Measurements from ENCODE around the gene METTL21A.
"Not testable (repeated sequence)": the region's sequence is repeated elsewhere in the genome, so short reads cannot be mapped to it uniquely, and the experiment has no call there.

METTL21A gene

DNA sequence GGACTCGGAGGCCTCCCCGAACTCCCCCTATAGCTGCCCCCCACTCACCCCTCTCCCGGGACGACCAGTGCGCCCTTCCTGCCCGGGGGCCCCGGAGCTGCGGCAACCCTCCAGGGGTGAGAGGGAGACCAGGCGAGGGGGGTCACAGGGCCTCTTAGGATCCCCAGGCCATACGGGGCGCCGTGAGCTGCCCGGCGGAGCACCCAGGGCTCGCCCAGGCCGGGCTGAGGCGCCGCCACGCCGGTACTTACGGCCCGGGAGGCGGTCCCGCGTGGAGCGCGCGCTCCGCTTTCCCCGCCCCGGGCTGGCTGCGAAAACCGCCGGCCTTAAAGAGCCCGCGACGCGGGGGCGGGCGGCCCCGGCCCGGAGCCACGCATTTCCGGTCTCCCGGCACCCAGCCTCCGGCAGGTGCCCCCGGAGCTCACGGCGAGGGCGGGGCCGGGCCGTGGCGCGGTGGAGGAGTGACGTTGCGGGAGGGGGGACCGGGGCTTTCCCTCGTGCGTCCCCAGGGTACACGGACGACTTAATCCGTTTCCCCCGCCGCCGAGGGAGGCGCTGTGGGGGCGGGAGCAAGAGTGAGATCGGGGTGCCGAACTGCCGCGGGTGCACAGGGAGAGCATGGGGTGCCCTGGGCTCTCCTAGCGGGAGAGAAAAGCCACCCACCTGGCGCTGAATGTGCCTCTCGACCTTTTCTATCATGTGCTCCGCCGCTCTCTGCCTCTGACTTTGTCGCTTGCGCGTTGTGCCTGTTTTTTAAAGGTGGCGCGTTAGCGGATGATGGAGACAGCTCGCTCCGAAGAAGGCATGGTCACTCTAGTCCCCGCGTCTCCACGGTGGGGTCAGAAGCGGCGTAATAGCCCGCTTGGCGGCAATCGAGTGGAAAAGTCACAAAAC is at the start of gene METTL21A:
Gene METTL21A, minus strand, starts transcription at position 381 of the 894 bp plus-strand sequence. CDS start 1,019 bp downstream, outside the sequence.
- peak; percentile 88 for DNase-seq (ENCODE audit: low spot score)

DNA sequence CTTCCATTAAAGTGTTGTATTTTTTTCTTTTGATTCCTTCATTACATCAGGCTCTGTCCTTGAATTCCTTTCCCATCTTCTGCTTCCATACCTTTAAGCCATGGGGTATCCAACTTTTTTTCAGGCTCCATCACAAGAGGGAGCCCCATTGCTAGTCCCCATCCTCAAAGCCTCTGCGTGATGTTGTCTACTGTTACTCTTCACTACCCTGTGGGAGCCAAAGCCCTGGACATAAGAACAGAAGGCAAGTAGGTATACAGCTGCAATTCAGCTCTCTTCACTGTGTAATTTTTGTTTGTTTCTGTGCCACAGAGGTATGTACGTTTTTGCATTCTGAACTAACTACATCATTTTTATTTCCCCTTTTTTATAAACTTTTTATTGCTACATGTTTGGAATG is 49.6 kb upstream of the METTL21A start:
- no peak for DNase-seq (ENCODE audit: low spot score)

DNA sequence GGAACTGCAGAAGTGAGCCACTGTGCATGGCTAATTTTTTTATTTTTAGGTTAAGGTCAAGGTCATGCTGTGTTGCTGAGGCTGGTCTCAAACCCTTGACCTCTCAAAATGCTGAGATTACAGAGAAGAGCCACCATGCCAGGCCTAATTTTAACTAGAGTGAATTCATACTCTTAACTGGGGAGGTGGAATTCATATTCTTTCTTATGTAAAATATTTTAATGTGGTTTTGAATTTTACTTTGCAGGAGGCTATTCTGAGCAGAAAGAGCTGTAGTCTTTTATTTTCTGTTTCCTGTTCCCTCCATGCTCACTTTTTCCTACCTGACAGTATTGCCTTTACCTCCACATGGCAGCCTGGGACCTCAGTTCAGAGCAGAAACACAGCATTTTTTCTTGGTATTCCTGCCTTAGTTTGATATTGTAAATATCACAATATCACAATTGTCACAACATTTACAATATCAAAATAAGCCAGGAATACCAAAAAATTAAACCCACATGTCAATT is 49.1 kb upstream of the METTL21A start:
- DNase-seq (ENCODE audit: low spot score) = no peak

DNA sequence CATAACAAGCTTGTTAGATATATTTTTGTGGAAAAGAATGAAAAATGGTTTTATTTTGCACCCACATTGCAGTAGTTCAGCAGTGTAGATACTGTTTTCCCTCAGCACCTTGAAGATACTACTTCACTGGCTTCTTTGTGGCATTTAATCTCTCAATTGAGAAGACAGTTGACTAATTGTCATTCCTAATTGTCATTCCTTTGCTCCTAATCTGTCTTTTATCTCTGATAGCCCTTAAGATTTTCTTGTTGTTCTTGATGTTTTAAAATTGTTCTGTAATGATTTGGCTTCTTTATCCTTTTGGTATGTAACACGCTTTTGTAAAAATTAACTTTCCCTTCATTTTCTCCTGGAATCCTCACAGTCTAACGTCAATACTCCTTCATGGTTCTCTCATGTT is 48.2 kb upstream of the METTL21A start:
- no peak for DNase-seq (ENCODE audit: low spot score)

DNA sequence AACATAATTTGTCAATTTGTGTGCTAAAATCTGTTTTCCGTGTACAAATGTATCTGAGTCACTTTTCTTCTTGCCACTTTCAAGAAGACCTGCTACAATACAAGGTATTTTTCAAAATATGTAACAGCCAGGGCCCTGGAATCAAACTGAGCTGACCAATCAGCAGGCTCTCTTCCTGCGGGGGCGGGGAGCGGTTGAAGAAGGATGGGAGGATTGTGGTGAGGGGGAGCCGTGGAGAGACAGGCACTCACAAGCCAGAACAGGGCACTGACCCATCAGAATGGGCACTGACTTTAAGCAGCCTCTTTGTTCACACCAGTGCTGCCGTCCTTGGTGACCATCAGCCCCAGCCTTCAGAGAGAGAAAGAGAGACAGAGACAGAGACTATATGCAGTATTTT is 45.7 kb upstream of the METTL21A start:
- no peak for DNase-seq (ENCODE audit: low spot score)

DNA sequence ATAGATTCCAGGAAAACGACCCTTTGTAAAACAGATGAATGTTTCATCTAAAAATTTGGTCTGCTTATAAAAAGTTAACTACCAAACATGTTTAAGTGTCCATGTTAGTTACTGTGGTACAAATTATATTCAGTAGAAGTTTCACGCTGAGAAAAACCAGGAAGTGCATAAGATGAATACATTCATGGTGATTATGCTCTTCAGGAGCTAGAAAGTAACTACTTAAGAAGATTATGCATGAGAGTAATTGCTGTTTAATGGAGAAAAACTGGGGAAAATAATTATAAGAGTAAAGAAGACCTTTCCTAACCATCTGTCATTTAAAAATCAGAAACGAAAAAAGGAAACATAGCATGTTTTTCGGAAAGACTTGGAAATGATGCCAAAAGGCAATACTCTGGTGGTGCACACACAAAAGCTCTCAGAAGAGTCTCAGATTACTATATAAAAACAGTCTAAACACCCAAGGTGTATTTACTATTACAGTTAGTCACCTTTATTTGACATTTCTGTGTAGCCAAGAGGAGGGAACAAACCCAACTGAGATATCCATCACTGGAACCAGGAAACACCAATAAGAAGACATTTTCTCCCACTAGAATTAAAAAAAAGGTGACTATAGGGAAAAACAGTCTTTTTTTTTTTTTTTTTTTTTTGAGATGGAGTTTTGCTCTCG is 38.8 kb upstream of the METTL21A start:
- no peak for DNase-seq (ENCODE audit: low spot score)

DNA sequence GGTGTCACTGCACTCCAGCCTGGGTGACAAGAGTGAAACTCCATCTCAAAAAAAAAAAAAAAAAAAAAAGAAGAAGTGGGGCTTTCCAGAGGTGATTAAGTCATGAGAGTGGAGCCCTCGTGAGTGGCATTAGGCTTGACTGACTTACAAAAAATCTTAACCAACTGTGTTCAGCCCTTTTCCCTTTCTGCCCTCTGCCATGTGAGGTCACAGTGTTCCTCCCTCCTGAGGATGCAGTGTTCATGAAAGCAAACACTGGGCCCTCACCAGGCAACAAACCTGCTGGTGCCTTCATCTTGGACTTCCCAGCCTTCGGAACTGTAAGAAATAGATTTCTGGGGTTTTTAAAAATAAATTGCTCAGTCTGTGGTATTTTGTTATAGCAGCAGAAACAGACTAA is 37.0 kb upstream of the METTL21A start:
- DNase-seq (ENCODE audit: low spot score) = no peak

DNA sequence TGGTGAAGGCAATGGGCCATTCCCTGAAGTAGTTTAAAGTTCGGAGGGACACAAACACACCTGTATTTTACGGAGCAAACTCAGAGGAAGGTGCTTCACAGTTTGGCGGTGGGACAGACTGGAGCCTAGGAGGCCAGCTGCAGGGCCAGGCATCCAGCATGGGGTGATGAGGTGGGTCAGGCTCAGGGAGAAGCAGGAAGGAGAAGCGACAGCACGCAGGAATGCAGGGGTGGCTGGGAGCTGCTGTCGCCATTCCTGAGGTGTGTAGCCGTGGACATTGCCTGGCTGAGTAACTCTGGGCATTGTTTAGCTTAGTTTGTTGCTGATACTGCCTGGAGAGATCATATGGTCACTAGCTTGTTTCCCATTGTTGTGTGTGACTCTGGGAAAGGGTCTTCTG is 35.8 kb upstream of the METTL21A start:
- no peak for DNase-seq (ENCODE audit: low spot score)

DNA sequence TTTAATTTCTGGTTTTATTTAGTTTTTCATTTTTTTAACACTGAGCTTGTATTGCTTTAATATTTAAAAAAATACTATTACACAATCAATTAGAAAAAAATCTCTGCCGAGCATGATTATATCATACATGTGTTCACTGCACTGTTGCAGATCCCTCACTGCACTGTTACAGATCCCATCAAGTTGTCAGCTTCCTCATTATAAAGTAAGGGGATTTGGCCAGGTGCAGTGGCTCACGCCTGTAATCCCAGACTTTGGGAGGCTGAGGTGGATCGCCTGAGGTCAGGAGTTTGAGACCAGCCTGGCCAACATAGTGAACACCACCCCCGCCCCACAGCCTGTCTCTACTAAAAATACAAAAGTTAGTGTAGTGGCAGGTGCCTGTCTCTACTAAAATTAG is 33.0 kb upstream of the METTL21A start:
- DNase-seq (ENCODE audit: low spot score) = no peak

DNA sequence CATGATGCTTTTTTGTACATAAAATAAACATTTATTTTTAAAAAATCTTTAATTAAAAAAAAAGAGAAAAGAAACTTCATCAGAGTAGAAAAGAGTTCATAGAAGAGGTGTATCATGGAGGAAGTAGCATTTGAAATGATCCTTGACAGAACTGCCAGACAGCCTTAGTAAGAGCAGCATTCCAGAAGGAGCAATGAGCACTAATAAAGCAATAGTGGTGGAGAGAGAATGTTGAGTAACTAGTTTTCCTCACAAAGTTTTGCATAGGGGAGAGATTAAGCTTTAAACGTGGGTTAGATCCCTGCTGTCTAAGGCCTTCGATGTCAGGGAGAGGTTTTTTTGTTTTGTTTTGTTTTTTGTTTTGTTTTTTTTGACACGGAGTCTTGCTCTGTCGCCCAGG is 29.8 kb upstream of the METTL21A start:
- no peak for DNase-seq (ENCODE audit: low spot score)

DNA sequence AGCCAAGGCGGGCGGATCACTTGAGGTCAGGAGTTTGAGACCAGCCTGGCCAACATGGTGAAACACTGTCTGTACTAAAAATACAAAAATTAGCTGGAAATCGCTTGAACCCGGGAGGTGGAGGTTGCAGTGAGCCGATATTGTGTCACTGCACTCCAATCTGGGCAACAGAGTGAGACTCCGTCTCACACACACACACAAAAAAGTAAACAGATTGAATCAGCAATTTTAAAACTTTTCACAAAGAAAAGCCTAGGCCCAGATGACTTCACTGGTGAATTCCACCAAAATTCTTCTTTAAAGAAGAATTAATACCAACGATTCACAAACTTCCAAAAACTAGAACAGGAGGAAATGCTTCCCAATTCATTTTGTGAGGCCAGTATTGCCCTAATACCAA is 21.4 kb upstream of the METTL21A start:
- DNase-seq (ENCODE audit: low spot score) = not testable (repeated sequence)

DNA sequence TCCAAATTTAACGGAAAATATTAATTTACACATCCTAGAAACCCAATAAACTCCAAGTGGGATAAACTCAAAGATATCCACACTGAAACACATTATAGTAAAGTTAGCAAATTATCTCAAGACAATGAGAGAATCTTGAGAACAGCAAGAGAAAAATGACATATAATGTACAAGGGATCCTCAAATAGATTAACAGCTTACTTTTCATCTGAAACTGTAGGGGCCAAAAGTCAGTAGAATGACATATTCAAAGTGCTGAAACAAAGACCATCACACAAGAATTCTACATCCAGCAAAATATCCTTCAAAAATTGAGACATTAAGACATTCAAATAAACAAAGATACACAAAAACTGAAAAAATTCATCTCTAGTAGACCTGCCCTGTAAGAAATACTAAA is 18.7 kb upstream of the METTL21A start:
- DNase-seq (ENCODE audit: low spot score) = no peak

DNA sequence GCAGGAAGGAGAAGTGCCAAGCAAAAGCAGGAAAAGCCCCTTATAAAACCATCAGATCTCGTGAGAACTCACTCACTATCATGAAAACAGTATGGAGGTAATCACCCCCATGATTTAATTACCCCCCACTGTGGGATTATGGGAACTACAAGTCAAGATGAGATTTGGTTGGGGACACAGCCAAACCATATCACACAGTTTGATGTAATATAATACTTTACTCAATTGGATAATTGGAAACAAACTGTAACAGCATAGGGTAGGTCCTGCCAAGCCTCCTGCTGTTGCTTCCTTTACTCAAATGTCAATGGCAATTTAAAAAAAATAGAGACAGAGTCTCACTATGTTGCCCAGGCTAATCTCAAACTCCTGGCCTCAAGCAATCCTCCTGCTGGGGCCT is 15.5 kb upstream of the METTL21A start:
- DNase-seq (ENCODE audit: low spot score) = no peak

DNA sequence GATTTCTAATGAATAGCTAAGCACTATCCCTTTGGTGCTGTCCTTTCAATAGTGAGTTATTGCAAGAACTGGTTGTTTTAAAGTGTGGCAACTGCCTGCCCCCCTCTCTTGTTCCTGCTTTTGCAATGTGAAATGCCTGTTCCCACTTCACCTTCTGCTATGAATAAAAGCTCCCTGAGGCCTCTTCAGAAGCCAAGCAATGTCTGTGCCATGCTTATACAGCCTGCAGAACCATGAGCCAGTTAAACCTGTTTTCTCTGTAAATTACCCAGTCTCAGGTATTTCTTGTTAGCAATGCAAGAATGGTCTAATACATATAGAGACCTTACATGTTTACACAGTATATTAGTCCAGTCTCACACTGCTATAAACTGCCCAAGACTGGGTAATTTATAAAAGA is 15.0 kb upstream of the METTL21A start:
- no peak for DNase-seq (ENCODE audit: low spot score)

DNA sequence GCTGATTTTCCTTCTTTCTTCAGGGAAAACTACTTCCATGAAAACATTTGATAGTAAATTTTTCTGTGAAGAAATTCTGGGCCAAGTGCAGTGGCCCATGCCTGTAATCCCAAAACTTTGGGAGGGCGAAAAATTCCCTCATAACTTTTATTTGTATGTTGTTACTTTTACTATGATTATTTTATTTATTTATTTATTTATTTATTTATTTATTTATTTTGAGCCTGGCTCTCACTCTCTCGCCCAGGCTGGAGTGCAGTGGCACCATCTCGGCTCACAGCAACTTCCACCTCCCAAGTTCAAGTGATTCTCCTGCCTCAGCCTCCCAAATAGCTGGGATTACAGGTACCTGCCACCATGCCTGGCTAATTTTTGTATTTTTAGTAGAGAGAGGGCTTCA is 14.1 kb upstream of the METTL21A start:
- DNase-seq (ENCODE audit: low spot score) = not testable (repeated sequence)

DNA sequence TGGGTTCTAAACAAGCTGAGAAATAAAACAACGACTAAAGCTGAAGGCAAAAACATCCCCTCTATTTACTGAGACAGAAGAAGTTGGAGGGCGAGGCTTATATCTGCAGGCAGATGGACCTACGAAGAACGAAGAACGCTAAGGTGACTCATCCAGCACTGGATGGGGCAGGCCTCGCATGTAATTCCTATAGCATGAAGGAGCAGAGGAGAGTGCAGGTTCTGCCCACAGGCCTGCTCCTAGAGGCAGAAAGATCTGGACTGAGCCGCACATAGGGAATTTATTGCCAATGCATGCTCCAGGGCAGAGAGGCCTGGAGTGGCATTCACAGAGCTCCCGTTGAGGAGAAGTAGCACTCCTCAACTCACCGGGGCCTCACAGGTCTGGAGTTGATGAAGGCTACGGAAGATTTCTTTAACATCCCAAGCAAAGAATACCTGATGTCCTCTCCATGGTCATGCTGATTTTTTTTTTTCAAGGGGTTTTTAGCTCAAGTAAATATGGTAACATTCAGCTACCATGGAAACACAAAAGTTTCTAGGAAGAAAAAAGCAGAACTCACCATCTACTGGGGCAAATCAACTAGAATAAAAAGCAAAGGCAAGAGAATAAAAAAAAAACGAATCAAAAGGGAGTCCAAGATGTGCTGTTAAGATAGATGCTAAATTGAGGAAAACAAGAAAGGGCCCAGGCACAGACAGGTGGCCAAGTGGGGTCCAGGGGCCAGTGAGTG is 10.4 kb upstream of the METTL21A start:
- no peak for DNase-seq (ENCODE audit: low spot score)

DNA sequence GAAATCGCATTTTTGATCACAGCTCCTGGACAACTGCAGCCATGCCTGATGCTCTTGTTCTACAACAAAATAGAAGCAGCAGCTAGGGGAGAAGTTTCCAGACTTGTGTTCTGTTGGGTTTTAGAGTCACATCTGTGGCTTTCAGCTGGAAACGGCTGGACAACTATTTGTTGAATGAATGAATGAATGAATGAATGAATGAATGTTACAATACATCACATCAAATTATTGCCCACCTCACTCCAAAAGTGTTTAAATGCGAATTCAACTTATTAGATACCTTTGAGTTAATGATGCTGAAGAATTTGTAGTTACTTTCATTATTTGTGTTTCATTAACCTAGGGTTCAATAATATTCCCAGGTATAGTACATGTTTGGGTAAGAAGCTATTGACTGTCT is 8.5 kb upstream of the METTL21A start:
- no peak for DNase-seq (ENCODE audit: low spot score)

DNA sequence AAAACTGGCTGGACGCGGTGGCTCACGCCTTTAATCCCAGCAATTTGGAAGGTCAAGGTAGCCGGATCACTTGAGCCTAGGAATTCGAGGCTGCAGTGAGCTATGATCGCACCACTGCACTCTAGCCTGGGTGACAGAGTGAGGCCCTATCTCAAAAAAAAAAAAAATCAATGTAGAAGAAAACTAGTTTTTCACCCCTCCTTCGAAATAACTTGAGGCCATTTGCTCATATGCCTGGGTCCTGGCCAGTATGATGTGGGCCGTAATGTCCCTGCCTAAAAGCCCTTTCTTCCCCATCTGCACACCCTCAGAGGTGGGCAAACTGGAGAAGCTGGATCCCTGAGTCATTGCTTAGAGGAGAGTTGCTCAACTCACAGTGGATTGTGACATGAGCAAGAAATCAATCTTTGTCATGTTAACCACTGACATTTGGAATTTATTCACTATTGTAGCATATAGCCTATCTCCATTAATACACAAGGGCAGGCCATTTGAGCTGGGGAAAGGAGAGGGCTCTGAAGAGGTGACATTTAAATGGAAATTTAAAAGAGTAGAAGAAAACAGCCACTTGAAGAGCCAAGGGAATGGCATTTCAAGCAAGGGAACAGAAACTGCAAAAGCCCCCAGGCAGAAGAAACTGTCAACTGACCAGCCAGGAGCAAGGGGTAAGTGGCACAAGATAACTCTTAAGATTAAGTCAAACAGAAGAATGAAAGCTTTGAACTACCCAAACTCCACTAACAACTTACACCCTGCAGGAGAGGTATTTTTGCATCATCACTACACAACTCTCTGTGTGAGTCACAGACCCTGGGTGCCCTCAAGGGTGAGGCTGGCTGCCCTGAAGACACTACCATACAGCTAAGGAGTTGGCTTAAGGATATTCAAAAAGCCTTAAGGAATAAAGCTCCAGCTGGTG is 7.6 kb upstream of the METTL21A start:
- DNase-seq (ENCODE audit: low spot score) = no peak

DNA sequence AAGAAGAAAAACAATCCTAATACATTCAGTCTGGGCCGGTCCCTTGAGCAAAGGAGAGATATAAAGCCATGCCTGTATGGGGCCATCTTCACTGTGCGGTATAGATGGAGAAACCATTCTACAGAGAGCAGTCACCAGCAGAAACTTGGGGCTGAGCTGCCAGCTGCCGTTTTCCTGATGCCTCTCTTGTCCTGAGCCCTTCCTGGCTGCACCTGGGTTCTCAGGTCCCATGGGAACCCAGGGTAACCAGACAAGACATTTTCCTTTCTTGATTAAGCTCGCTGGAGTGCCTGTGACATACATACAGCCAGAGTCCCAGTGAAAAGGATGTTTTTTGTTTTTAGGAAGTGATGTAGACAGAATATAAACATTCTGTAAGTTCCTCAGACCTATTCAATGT is 5.3 kb upstream of the METTL21A start:
- DNase-seq (ENCODE audit: low spot score) = no peak

DNA sequence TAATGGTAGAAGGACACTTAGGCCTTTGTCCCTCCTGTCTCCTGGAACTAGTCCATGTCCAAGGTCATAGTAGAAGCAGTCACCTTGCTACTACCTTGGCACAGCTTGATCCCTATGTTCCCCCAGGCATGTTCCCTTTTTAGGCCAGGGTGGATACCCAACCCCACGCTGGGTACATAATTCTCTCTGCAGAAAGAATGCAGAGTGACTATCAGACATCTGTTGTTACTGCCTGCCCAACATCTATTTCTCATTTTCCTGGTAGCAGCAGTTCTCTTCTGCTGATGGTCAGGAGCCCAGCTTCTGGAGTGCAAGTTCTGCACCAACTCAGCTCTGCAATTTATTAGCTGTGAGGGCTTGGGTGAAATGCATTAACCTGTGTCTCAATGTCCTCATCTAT is 4.4 kb upstream of the METTL21A start:
- no peak for DNase-seq (ENCODE audit: low spot score)

DNA sequence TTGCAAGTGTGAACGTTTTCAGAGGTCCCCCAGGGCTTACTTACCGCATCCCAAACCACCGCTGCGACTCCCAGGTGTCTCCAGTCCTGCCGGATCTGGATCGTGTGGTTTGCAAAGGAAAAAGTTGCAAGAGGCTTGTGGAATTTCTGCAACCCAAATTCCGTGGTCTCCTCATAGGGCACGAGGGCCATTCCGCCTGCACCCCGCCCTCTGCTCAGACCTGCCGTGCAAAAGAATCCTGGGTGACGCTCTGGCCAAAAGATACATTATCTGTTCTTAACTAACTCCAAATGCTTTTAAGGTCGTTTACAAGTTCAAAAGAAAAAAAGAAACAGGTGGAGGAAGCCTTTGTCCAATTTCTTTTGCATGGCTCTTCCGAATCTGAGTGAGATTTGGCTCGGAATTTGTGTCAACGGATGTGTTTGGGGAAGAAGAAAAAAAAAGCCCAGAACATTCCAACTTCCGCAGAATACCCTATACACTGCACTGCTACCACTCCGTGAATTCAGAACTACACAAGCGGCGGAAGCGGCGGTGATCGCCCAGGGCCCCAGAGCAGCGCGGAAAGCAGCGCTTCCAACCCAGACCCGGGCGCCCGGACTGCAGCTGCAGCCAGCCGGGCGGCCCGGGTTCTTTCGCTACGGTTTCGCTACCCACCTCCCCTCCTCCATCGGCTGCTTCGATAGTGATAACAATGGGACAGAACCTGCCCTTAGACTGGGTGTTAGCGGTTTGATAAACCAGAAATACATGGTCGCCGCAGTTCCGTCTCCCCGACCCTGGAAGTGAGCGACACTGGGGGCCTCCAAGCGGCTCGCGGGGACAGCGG is 795 bp downstream of the METTL21A start:
- no peak for DNase-seq (ENCODE audit: low spot score)
